Hindlimb muscle (tissue), 1 donor: ENCODE measurements around the gene ANAPC4. TPM values are rescaled to one million over a fixed set of nuclear protein-coding genes. Genes with fewer than 3 reads are reported as not detected.

Source experiments
- DNase-seq: peaks from one replicate; pipeline ENCODE4 v3.0.0-alpha.2; 2013
- polyA plus RNA-seq: library from polyadenylated mRNA; unstranded; fragments of 120-200 nt; gene quantifications from one replicate; pipeline ENCODE4 v1.2.1, GENCODE V29; 2013; ENCODE audit not compliant: insufficient read length

The ANAPC4 gene
- polyA plus RNA-seq, 1 donor, result 25.3 TPM

- DNase-seq, result no peak
Observed at GRCh38 chr4:25433966-25434827, 57.1 kb downstream of the ANAPC4 start.

GRCh38 chr4:25437926-25438325 lies 60.9 kb downstream of the ANAPC4 start:
- no peak for DNase-seq

GRCh38 chr4:25439918-25440477 lies 62.9 kb downstream of the ANAPC4 start:
- peak; percentile 53 for DNase-seq

GRCh38 chr4:25440478-25441030 lies 63.5 kb downstream of the ANAPC4 start:
- no peak for DNase-seq

- DNase-seq, result peak; percentile 46
Observed at GRCh38 chr4:25441519-25442117, 64.6 kb downstream of the ANAPC4 start.

GRCh38 chr4:25442863-25443307 lies 65.8 kb downstream of the ANAPC4 start:
- DNase-seq, result no peak

- DNase-seq, result no peak
Observed at GRCh38 chr4:25443851-25444250, 66.8 kb downstream of the ANAPC4 start.

- no peak for DNase-seq
Observed at GRCh38 chr4:25446611-25447010, 69.5 kb downstream of the ANAPC4 start.

GRCh38 chr4:25448379-25449109 lies 71.5 kb downstream of the ANAPC4 start:
- peak; percentile 60 for DNase-seq

- no peak for DNase-seq
Observed at GRCh38 chr4:25449270-25449669, 72.2 kb downstream of the ANAPC4 start.

GRCh38 chr4:25449688-25450087 lies 72.6 kb downstream of the ANAPC4 start:
- no peak for DNase-seq

GRCh38 chr4:25450491-25450901 lies 73.4 kb downstream of the ANAPC4 start:
- DNase-seq, result no peak

GRCh38 chr4:25451676-25452075 lies 74.6 kb downstream of the ANAPC4 start:
- DNase-seq, result no peak

GRCh38 chr4:25452081-25452480 lies 75.0 kb downstream of the ANAPC4 start:
- no peak for DNase-seq

GRCh38 chr4:25454476-25454875 lies 77.4 kb downstream of the ANAPC4 start:
- no peak for DNase-seq

- no peak for DNase-seq
Observed at GRCh38 chr4:25457053-25457715, 80.1 kb downstream of the ANAPC4 start.

- no peak for DNase-seq
Observed at GRCh38 chr4:25466966-25467697, 90.1 kb downstream of the ANAPC4 start.

GRCh38 chr4:25467843-25468242 lies 90.8 kb downstream of the ANAPC4 start:
- no peak for DNase-seq
